Measurements from ENCODE around the gene IPO13. TPM values are rescaled to one million over a fixed set of nuclear protein-coding genes. Genes with fewer than 3 reads are reported as not detected.

The IPO13 gene
- total RNA-seq, 2 experiments from 2014 or later: 16.2 to 16.5 TPM

DNA sequence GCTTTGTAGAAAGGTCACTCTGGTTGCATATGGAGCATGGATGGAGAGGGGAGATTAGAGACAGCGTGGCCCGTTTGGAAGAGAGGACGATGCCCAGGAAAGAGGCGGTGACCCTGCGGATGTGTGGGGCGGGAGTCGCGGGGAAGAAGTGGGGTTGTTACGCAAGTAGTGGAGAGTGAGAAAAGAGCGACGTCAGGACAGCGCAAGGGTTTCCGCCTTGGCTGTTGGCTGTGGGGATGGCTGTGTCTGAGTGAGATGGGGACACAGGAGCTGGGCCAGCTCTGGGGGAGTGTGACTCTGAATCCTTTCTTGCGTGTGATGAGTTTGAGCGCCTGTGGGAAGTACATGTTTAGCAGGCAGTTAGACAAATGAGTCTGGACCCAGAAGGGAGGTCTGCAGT, 36.1 kb downstream of the IPO13 start:
- H3K9me3 Mint-ChIP-seq: no peaks in the 10 kb centered on the region
- DNase-seq (no peak), ATAC-seq (no peak)
- POLR2A ChIA-PET: no interaction called here
- H3K36me3 Mint-ChIP-seq (ENCODE audit: low read depth): peaks cover 29% of the 10 kb centered on the region
- H3K4me3 Mint-ChIP-seq: no peak overlapping the region
- peaks cover 15% of the 10 kb centered on the region for H3K4me1 Mint-ChIP-seq (ENCODE audit: low read depth)
- H3K27ac Mint-ChIP-seq: no peak overlapping the region
- intact Hi-C loops (cut with micrococcal nuclease): no loop called here
- TF ChIP-seq, protein P1, sequence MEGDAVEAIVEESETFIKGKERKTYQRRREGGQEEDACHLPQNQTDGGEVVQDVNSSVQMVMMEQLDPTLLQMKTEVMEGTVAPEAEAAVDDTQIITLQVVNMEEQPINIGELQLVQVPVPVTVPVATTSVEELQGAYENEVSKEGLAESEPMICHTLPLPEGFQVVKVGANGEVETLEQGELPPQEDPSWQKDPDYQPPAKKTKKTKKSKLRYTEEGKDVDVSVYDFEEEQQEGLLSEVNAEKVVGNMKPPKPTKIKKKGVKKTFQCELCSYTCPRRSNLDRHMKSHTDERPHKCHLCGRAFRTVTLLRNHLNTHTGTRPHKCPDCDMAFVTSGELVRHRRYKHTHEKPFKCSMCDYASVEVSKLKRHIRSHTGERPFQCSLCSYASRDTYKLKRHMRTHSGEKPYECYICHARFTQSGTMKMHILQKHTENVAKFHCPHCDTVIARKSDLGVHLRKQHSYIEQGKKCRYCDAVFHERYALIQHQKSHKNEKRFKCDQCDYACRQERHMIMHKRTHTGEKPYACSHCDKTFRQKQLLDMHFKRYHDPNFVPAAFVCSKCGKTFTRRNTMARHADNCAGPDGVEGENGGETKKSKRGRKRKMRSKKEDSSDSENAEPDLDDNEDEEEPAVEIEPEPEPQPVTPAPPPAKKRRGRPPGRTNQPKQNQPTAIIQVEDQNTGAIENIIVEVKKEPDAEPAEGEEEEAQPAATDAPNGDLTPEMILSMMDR (IDR thresholded peaks at IDR 0.05): no peak
- CTCF ChIA-PET: no interaction called here
- no peaks in the 10 kb centered on the region for H3K27me3 Mint-ChIP-seq

- H3K9me3 Mint-ChIP-seq: no peaks in the 10 kb centered on the region
- peaks cover 24% of the 10 kb centered on the region for H3K36me3 Mint-ChIP-seq (ENCODE audit: low read depth)
- ChIA-PET POLR2A (no interaction called here), CTCF (no interaction called here)
- TF ChIP-seq, protein P1 (IDR thresholded peaks at IDR 0.05): no peak
- no peak overlapping the region for H3K4me3 Mint-ChIP-seq
- H3K27me3 Mint-ChIP-seq: no peaks in the 10 kb centered on the region
- DNase-seq (no peak), ATAC-seq (no peak)
- peaks cover 10% of the 10 kb centered on the region for H3K4me1 Mint-ChIP-seq (ENCODE audit: low read depth)
- intact Hi-C loops (cut with micrococcal nuclease): no loop called here
- no peak overlapping the region for H3K27ac Mint-ChIP-seq
Observed at GRCh38 chr1:43983253-43983899, 36.6 kb downstream of the IPO13 start.

DNA sequence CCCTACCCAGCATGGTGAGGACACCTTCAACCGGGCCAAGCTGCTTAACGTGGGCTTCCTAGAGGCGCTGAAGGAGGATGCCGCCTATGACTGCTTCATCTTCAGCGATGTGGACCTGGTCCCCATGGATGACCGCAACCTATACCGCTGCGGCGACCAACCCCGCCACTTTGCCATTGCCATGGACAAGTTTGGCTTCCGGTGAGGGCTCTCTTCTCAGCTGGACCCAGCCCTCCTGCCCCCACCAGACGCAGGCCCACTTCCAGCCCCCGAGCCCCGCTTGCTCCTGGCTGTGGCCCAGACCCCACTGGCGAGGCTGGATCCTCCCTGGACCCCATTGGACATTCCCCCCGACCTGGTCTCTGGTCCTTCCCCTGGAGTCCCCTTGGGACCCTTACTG, 38.1 kb downstream of the IPO13 start:
- TF ChIP-seq, protein P1 (IDR thresholded peaks at IDR 0.05): no peak
- ChIA-PET CTCF (no interaction called here), POLR2A (interaction anchor here (1.2 kb wide), 1 partner anchor 10 kb away, joined by 3 read pairs; the partner anchor contains the start of gene ATP6V0B)
- no peaks in the 10 kb centered on the region for H3K27me3 Mint-ChIP-seq
- peaks cover 20% of the 10 kb centered on the region for H3K36me3 Mint-ChIP-seq (ENCODE audit: low read depth)
- H3K27ac Mint-ChIP-seq: no peak overlapping the region
- H3K9me3 Mint-ChIP-seq: no peaks in the 10 kb centered on the region
- ATAC-seq (no peak), DNase-seq (no peak)
- H3K4me1 Mint-ChIP-seq (ENCODE audit: low read depth): peaks cover 6% of the 10 kb centered on the region
- no peak overlapping the region for H3K4me3 Mint-ChIP-seq
- intact Hi-C loops (cut with micrococcal nuclease): no loop called here

DNA sequence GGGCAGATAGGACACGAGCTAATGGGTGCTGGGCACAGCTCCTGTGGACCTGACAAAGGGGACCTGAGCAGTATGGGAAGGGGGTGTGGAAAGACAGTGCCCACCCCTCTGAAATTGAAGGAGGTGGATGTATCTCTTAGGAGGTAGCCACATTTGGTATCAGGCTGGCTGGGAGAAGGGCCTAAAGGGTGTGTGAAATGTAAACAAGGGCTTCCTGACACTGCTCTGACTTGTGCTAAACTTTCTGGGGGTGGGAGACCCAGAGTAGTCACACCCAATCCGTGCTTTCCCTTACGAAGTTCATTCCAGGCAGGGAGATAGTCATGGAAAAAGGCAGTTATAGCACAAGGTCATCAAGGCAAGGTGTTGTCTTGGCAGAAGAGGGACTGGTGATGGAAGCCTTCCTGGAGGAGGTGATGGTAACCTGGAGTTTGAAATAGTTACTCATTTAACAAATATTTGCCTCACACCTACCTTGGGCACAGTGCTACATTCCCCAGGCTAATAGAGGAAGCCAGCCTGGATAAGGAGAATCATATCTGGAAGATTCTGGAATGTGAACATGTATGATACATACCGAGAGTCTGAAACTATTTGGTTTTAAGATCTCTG, 39.3 kb downstream of the IPO13 start:
- H3K4me1 Mint-ChIP-seq (ENCODE audit: low read depth): peaks cover 3% of the 10 kb centered on the region
- H3K27me3 Mint-ChIP-seq: no peaks in the 10 kb centered on the region
- intact Hi-C loops (cut with micrococcal nuclease): no loop called here

More for the DNA sequence above, 39.3 kb downstream of the IPO13 start:
- ATAC-seq: no peak
- TF ChIP-seq, protein P1 (IDR thresholded peaks at IDR 0.05): no peak
- Mint-ChIP-seq H3K36me3 (ENCODE audit: low read depth) (peaks cover 13% of the 10 kb centered on the region), H3K27ac (no peak overlapping the region), H3K4me3 (no peak overlapping the region), H3K9me3 (no peaks in the 10 kb centered on the region)
- no peak for DNase-seq
- POLR2A ChIA-PET: interaction anchor here (1.2 kb wide), 1 partner anchor 11 kb away, joined by 3 read pairs; the partner anchor contains the start of gene ATP6V0B
- CTCF ChIA-PET: interaction anchor here (1.5 kb wide), 1 partner anchor 19 kb away, joined by 3 read pairs; no protein-coding TSS in a partner anchor
